B cell (primary cell): ENCODE measurements around the gene KIF26B.

Experiments
- CTCF ChIP-seq: fragments of 200-600 bp; IDR thresholded peaks from one replicate; pipeline ENCODE4 v1.8.0; 2022; ENCODE audit warnings: antibody characterized with exemption, mild to moderate bottlenecking
- EZH2 ChIP-seq: IDR thresholded peaks from 2 replicates; pipeline ENCODE4 v1.6.1; 2012; ENCODE audit warnings: borderline replicate concordance, low read depth, mild to moderate bottlenecking, moderate library complexity, low read length; ENCODE audit not compliant: insufficient read depth, poor library complexity, severe bottlenecking

GRCh38 chr1:245313576-245313975 is 158.8 kb downstream of the KIF26B start:
- TF ChIP-seq CTCF, result no peak
- no peak for TF ChIP-seq EZH2
